BE2C (cell line): ENCODE data around the gene TBCCD1.

Source experiments
- DNase-seq: peaks from one replicate; pipeline ENCODE4 v3.0.0-alpha.2; 2020
- H3K27me3 ChIP-seq: fragments of 250-450 bp; sonication (Bioruptor Pico); 2 replicates; pipeline ENCODE4 v1.5.1; 2020; ENCODE audit warnings: mild to moderate bottlenecking
- H3K36me3 ChIP-seq: fragments of 250-450 bp; sonication (Bioruptor Pico); 2 replicates; pipeline ENCODE4 v1.5.1; 2020; ENCODE audit warnings: mild to moderate bottlenecking
- H3K4me1 ChIP-seq: fragments of 250-450 bp; sonication (Bioruptor Pico); 2 replicates; pipeline ENCODE4 v1.5.1; 2020
- H3K4me3 ChIP-seq: 2 replicates; pipeline ENCODE4 v1.5.1; 2011; ENCODE audit warnings: low read depth, low read length
- H3K9me3 ChIP-seq: fragments of 250-450 bp; sonication (Bioruptor Pico); 2 replicates; pipeline ENCODE4 v1.5.1; 2020
- CTCF ChIP-seq: IDR thresholded peaks from 2 replicates; pipeline ENCODE4 v1.5.1; 2012; ENCODE audit warnings: mild to moderate bottlenecking, low read depth, low read length

The TBCCD1 gene

DNA sequence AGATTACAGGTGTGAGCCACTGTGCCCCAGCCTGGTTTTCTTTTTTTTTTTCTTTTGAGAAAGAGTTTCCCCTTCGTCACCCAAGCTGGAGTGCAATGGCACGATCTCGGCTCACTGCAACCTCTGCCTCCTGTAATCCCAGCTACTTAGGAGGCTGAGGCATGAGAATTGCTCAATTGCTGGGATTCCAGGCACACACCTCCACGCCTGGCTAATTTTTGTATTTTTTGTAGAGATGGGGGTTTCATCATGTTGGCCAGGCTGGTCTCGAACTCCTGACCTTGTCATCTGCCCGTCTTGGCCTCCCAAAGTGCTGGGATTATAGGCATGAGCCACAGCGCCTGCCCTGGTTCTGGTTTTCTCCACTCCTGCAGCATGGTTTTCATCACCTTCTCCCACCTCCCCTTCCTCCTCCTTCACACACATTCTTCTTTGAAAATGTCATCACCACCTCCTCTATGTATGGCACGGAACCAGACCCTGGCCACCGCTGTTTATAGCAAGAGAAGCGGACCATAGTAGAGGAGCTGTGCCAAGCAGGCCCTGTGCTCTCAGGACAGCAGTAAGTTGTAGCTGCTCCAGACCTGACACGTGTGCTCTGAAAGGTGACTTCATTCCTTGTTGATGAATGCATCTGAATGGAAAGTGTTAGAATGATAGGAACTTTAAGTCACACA lies 31.1 kb upstream of the TBCCD1 start:
- H3K4me3 ChIP-seq = no peak overlapping the region
- no peak for DNase-seq
- no peaks in the 10 kb centered on the region for H3K36me3 ChIP-seq
- no peaks in the 10 kb centered on the region for H3K9me3 ChIP-seq
- H3K27me3 ChIP-seq = no peaks in the 10 kb centered on the region
- no peak for TF ChIP-seq CTCF
- no peaks in the 10 kb centered on the region for H3K4me1 ChIP-seq

DNA sequence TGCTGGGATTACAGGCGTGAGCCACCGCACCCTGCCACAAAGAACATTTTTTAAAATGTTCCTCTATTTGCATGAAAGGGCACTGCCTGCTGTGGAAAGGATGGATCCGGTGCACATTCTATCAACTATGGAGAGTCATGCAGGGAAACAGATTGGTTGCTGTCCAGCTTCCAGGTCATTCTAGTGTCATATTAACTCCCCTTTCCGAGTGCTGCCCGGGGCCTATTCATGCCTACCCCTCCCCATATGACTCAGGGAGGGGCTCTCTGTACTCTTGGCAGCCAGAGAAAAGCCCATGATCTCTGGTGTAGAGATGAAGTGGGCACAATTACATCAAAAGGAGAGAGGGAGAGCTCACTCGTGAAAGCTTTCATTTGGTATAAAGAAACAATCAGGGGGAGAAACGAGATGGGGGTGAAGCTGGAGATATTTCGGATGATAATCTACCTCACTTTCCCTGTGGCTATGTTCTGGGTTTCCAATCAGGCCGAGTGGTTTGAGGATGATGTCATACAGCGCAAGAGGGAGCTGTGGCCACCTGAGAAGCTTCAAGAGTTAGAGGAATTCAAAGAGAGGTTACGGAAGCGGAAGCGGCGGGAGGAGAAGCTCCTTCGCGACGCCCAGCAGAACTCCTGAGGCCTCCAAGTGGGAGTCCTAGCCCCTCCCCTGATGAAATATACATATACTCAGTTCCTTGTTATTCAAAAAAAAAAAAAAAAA lies 29.6 kb upstream of the TBCCD1 start:
- no peak overlapping the region for H3K4me3 ChIP-seq
- no peaks in the 10 kb centered on the region for H3K9me3 ChIP-seq
- no peaks in the 10 kb centered on the region for H3K4me1 ChIP-seq
- no peak for DNase-seq
- TF ChIP-seq CTCF = no peak
- H3K36me3 ChIP-seq = no peaks in the 10 kb centered on the region
- no peaks in the 10 kb centered on the region for H3K27me3 ChIP-seq

- DNase-seq = no peak
- Histone ChIP-seq H3K9me3 (no peaks in the 10 kb centered on the region), H3K27me3 (no peaks in the 10 kb centered on the region), H3K4me1 (no peaks in the 10 kb centered on the region), H3K36me3 (no peaks in the 10 kb centered on the region), H3K4me3 (no peak overlapping the region)
- TF ChIP-seq CTCF = no peak
These were observed 27.5 kb upstream of the TBCCD1 start for GRCh38 chr3:186594591-186595113.

DNA sequence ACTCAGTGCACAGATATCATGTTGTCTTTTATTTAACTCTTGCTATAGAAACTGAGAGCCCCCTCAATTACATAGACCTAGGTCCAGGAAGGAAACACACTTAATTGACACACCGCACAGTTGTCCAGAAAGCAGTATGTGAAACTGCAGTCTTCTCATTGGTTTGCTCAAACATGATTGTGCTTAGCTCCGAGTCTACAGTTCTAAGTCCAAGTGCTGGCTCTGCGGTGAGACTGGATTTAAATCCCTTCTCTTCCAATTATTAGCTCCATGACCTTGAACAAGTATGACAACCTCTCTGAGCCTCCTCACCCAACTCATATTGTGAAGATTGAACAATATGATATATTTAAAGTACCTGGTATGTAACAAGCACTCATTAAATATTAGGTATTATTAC lies 26.7 kb upstream of the TBCCD1 start:
- Histone ChIP-seq H3K27me3 (no peaks in the 10 kb centered on the region), H3K4me1 (no peaks in the 10 kb centered on the region), H3K4me3 (no peak overlapping the region), H3K36me3 (no peaks in the 10 kb centered on the region), H3K9me3 (no peaks in the 10 kb centered on the region)
- DNase-seq = no peak
- no peak for TF ChIP-seq CTCF

- H3K36me3 ChIP-seq = no peaks in the 10 kb centered on the region
- DNase-seq = no peak
These were observed 25.5 kb upstream of the TBCCD1 start for GRCh38 chr3:186592682-186593081.

More at GRCh38 chr3:186592682-186593081, 25.5 kb upstream of the TBCCD1 start:
- Histone ChIP-seq H3K4me1 (no peaks in the 10 kb centered on the region), H3K27me3 (no peaks in the 10 kb centered on the region), H3K4me3 (no peak overlapping the region), H3K9me3 (no peaks in the 10 kb centered on the region)
- TF ChIP-seq CTCF = no peak
